Left lung (tissue), 10 donors: ENCODE measurements around the gene C1GALT1. TPM values are rescaled to one million over a fixed set of nuclear protein-coding genes. Genes with fewer than 3 reads are reported as not detected.

Experiments
- ATAC-seq: fragments of 200-7000 bp; cut with Tn5 transposase; one replicate; pipeline ENCODE4 v1.9.1; 2020; ENCODE audit warnings: moderate library complexity
- DNase-seq, 4 donors: peaks; one replicate each; pipeline ENCODE4 v3.0.0-alpha.2; 2013 to 2020
- H3K27ac ChIP-seq, 2 donors: fragments of 200-600 bp; sonication (generic) in 1 of 2; one replicate each; pipeline versions ENCODE4 v1.5.0 to v1.8.0; 2020 to 2021
- H3K27me3 ChIP-seq, 2 donors: fragments of 200-600 bp; sonication (generic) in 1 of 2; one replicate each; pipeline versions ENCODE4 v1.5.0 to v1.8.0; 2020 to 2021
- H3K36me3 ChIP-seq, 2 donors: fragments of 200-600 bp; sonication (generic) in 1 of 2; one replicate each; pipeline versions ENCODE4 v1.5.0 to v1.8.0; 2020 to 2021
- H3K4me1 ChIP-seq, 2 donors: fragments of 200-600 bp; one replicate each; pipeline ENCODE4 v1.8.0; 2021
- H3K4me3 ChIP-seq, 2 donors: fragments of 200-600 bp; sonication (generic) in 1 of 2; one replicate each; pipeline versions ENCODE4 v1.5.0 to v1.8.0; 2020 to 2021; ENCODE audit warnings: mild to moderate bottlenecking in 1 of 2
- H3K9me3 ChIP-seq, 2 donors: fragments of 200-600 bp; sonication (generic) in 1 of 2; one replicate each; pipeline versions ENCODE4 v1.5.0 to v1.8.0; 2020 to 2021
- CTCF ChIP-seq, 2 donors: fragments of 200-600 bp; sonication (generic) in 1 of 2; IDR thresholded peaks; one replicate each; pipeline versions ENCODE4 v1.5.0 to v1.8.0; 2021; ENCODE audit warnings: antibody characterized with exemption in 2 of 2
- intact Hi-C, 2 donors: fragments of 100-400 bp; cut with DNase I; formaldehyde crosslinking; loops; one replicate each; pipeline versions ENCODE4 v1.11.2 to v1.14.2; 2022
- polyA plus RNA-seq, 6 donors: library from polyadenylated mRNA; unstranded; fragments of 120-200 nt; gene quantifications; one replicate each; pipeline ENCODE4 v1.2.1, GENCODE V29; 2013; ENCODE audit not compliant: insufficient read length in 6 of 6
- total RNA-seq, 2 donors: library from RNA; stranded (reverse); fragmentation: NEBNext Ultra II Directional; extraction: Animal tissue kit (Norgen Biotek cat#: 25700); gene quantifications; one replicate each; pipeline ENCODE4 v1.2.1, GENCODE V29; 2021
- donor health status: DM: no; HTN: yes; CAD: no.
- donor health status: DM: no; HTN: no; CAD: no.

C1GALT1 gene
- total and polyA plus RNA-seq, 8 donors = 14.0 to 39.3 (median 24.7) TPM

GRCh38 chr7:7177044-7177517, 5.3 kb upstream of the C1GALT1 start:
- peaks cover 6 to 15% of the 10 kb centered on the region in 2 donors for H3K4me1 ChIP-seq
- no peak for TF ChIP-seq CTCF (IDR thresholded peaks at IDR 0.05)
- no peaks in the 10 kb centered on the region for H3K27me3 ChIP-seq
- ATAC-seq (peak; percentile 60), DNase-seq (no peak)
- no peak overlapping the region for H3K4me3 ChIP-seq
- peaks cover 0 to 13% of the 10 kb centered on the region in 2 donors for H3K9me3 ChIP-seq
- intact Hi-C loops = no loop called here
- no peaks in the 10 kb centered on the region for H3K36me3 ChIP-seq
- H3K27ac ChIP-seq = no peak overlapping the region

GRCh38 chr7:7178081-7178480, 4.3 kb upstream of the C1GALT1 start:
- ATAC-seq = no peak
- H3K36me3 ChIP-seq = no peaks in the 10 kb centered on the region
- no peak overlapping the region for H3K27ac ChIP-seq
- no peaks in the 10 kb centered on the region for H3K27me3 ChIP-seq
- H3K4me1 ChIP-seq = peaks cover 6 to 15% of the 10 kb centered on the region in 2 donors
- TF ChIP-seq CTCF (IDR thresholded peaks at IDR 0.05) = no peak
- DNase-seq = no peak
- intact Hi-C loops = no loop called here
- H3K9me3 ChIP-seq = peaks cover 0 to 13% of the 10 kb centered on the region in 2 donors
- no peak overlapping the region for H3K4me3 ChIP-seq

- Histone ChIP-seq H3K27ac (no peak overlapping the region), H3K4me1 (peaks cover 8 to 22% of the 10 kb centered on the region in 2 donors), H3K9me3 (peaks cover 0 to 6% of the 10 kb centered on the region in 2 donors), H3K36me3 (no peaks in the 10 kb centered on the region), H3K4me3 (no peak overlapping the region), H3K27me3 (no peaks in the 10 kb centered on the region)
- no peak for TF ChIP-seq CTCF (IDR thresholded peaks at IDR 0.05)
- ATAC-seq (no peak), DNase-seq (no peak)
- intact Hi-C loops = no loop called here
These were observed 3.4 kb upstream of the C1GALT1 start for GRCh38 chr7:7178906-7179305.

GRCh38 chr7:7180725-7181449, 1.5 kb upstream of the C1GALT1 start:
- Histone ChIP-seq H3K36me3 (no peaks in the 10 kb centered on the region), H3K4me1 (peaks cover 17 to 40% of the 10 kb centered on the region in 2 donors), H3K9me3 (no peaks in the 10 kb centered on the region), H3K27me3 (no peaks in the 10 kb centered on the region), H3K4me3 (peak overlapping the region; percentile 91 to 92), H3K27ac (peak overlapping the region; percentile 97)
- ATAC-seq = no peak
- intact Hi-C loops = no loop called here
- DNase-seq = no peak
- no peak for TF ChIP-seq CTCF (IDR thresholded peaks at IDR 0.05)

- DNase-seq (peak in 2 of 4 donors; percentile 37 to 60), ATAC-seq (peak; percentile 38)
- Histone ChIP-seq H3K4me3 (peak overlapping the region; percentile 91 to 92), H3K27me3 (no peaks in the 10 kb centered on the region), H3K9me3 (no peaks in the 10 kb centered on the region), H3K4me1 (peaks cover 17 to 36% of the 10 kb centered on the region in 2 donors), H3K27ac (peak overlapping the region; percentile 97), H3K36me3 (no peaks in the 10 kb centered on the region)
- intact Hi-C loops = no loop called here
- TF ChIP-seq CTCF (IDR thresholded peaks at IDR 0.05) = no peak
These were observed 707 bp upstream of the C1GALT1 start for GRCh38 chr7:7181519-7182155.
